Neural progenitor cell (in vitro differentiated cells): Measurements from ENCODE around the gene ZNF672.

Experiments used
- EZH2 ChIP-seq: fragments of 200-600 bp; sonication (generic); IDR thresholded peaks from 2 replicates; pipeline ENCODE4 v1.6.1; 2017; ENCODE audit warnings: antibody characterized with exemption, mild to moderate bottlenecking, moderate library complexity
- TF ChIP-seq, protein P1 (sequence below): fragments of 200-600 bp; sonication (generic); IDR thresholded peaks from 2 replicates; pipeline ENCODE4 v1.5.1; 2017; ENCODE audit warnings: antibody characterized with exemption, mild to moderate bottlenecking

- TF ChIP-seq EZH2 = no peak
- TF ChIP-seq, protein P1, sequence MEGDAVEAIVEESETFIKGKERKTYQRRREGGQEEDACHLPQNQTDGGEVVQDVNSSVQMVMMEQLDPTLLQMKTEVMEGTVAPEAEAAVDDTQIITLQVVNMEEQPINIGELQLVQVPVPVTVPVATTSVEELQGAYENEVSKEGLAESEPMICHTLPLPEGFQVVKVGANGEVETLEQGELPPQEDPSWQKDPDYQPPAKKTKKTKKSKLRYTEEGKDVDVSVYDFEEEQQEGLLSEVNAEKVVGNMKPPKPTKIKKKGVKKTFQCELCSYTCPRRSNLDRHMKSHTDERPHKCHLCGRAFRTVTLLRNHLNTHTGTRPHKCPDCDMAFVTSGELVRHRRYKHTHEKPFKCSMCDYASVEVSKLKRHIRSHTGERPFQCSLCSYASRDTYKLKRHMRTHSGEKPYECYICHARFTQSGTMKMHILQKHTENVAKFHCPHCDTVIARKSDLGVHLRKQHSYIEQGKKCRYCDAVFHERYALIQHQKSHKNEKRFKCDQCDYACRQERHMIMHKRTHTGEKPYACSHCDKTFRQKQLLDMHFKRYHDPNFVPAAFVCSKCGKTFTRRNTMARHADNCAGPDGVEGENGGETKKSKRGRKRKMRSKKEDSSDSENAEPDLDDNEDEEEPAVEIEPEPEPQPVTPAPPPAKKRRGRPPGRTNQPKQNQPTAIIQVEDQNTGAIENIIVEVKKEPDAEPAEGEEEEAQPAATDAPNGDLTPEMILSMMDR = no peak
Observed at GRCh38 chr1:248842781-248843331, 4.8 kb downstream of the ZNF672 start.
